CD4-positive, alpha-beta memory T cell (primary cell): ENCODE results near the gene ZNF808. TPM values are rescaled to one million over a fixed set of nuclear protein-coding genes. Genes with fewer than 3 reads are reported as not detected.
"Not testable (repeated sequence)": the region's sequence is repeated elsewhere in the genome, so short reads cannot be mapped to it uniquely, and the experiment has no call there.

Experiments
- CTCF ChIA-PET: fragments of 350-600 bp; sonication (Branson Sonifier 250); formaldehyde crosslinking; loops from one replicate; lab custom pipeline; 2021; ENCODE audit warnings: inconsistent platforms; ENCODE audit not compliant: partially characterized antibody; lab: Charles Lee
- POLR2A ChIA-PET: fragments of 350-600 bp; sonication (Branson Sonifier 250); formaldehyde crosslinking; loops from one replicate; lab custom pipeline; 2021; ENCODE audit not compliant: partially characterized antibody; lab: Charles Lee
- DNase-seq, 5 donors: peaks; one replicate each; pipeline versions ENCODE4 v3.0.0 to v3.0.0-alpha.2; 2020 to 2022; ENCODE audit warnings: mixed read lengths in 1 of 5
- H3K27ac ChIP-seq: one replicate; pipeline ENCODE4 v1.7.0; 2013; ENCODE audit warnings: low read depth, low read length
- H3K27me3 ChIP-seq: 2 replicates; pipeline ENCODE4 v1.7.0; 2013; ENCODE audit warnings: mild to moderate bottlenecking, low read length, moderate library complexity; ENCODE audit not compliant: insufficient read depth
- H3K36me3 ChIP-seq: 2 replicates; pipeline ENCODE4 v1.7.0; 2013; ENCODE audit warnings: mild to moderate bottlenecking, low read length, moderate library complexity; ENCODE audit not compliant: insufficient read depth
- H3K4me1 ChIP-seq: 2 replicates; pipeline ENCODE4 v1.7.0; 2013; ENCODE audit warnings: mild to moderate bottlenecking, low read length, moderate library complexity; ENCODE audit not compliant: insufficient read depth
- H3K4me3 ChIP-seq, 2 donors: one replicate each; pipeline ENCODE4 v1.7.0; 2013; ENCODE audit warnings: low read length in 2 of 2, mild to moderate bottlenecking in 1 of 2
- H3K9me3 ChIP-seq, 2 donors: one replicate each; pipeline ENCODE4 v1.7.0; 2013; ENCODE audit warnings: low read length in 2 of 2, control low read depth in 1 of 2; ENCODE audit not compliant: control insufficient read depth in 1 of 2
- H3K27ac Mint-ChIP-seq, 7 donors: one replicate each; pipeline ENCODE4 v1.8.0; 2020 to 2021; ENCODE audit warnings: mixed read lengths in 7 of 7, mild to moderate bottlenecking in 6 of 7, inconsistent platforms in 3 of 7, moderate library complexity in 3 of 7
- H3K27me3 Mint-ChIP-seq, 2 donors: one replicate each; pipeline ENCODE4 v1.8.0; 2020 to 2021; ENCODE audit warnings: mixed read lengths in 2 of 2
- H3K36me3 Mint-ChIP-seq, 2 donors: one replicate each; pipeline ENCODE4 v1.8.0; 2020 to 2021; ENCODE audit warnings: mixed read lengths in 2 of 2, inconsistent platforms in 1 of 2, mild to moderate bottlenecking in 1 of 2
- H3K4me1 Mint-ChIP-seq, 4 donors: one replicate each; pipeline ENCODE4 v1.8.0; 2020 to 2021; ENCODE audit warnings: mixed read lengths in 4 of 4, mild to moderate bottlenecking in 1 of 4
- H3K4me3 Mint-ChIP-seq, 8 donors: one replicate each; pipeline ENCODE4 v1.8.0; 2020 to 2021; ENCODE audit warnings: mixed read lengths in 8 of 8, mild to moderate bottlenecking in 7 of 8, moderate library complexity in 6 of 8, inconsistent platforms in 3 of 8
- H3K9me3 Mint-ChIP-seq, 8 donors: one replicate each; pipeline ENCODE4 v1.8.0; 2020 to 2021; ENCODE audit warnings: mixed read lengths in 8 of 8, mild to moderate bottlenecking in 5 of 8, inconsistent platforms in 3 of 8, moderate library complexity in 1 of 8
- intact Hi-C: fragments of 100-400 bp; cut with micrococcal nuclease; formaldehyde crosslinking; loops from one replicate; pipeline ENCODE4 v1.15.1; 2023
- polyA plus RNA-seq, 2 donors: library from polyadenylated mRNA; unstranded; fragments of 300-500 nt; fragmentation: Illumina TruSeq; gene quantifications; one replicate each; pipeline ENCODE4 v1.2.3, GENCODE V29; 2021
- total RNA-seq, 2 experiments: library from RNA; stranded (reverse); gene quantifications; one replicate each; pipeline ENCODE4 v1.2.3, GENCODE V29; 2021

The ZNF808 gene
- total and polyA plus RNA-seq, 4 experiments from 2014 or later, result 2.0 to 65.2 (median 36.3) TPM

GRCh38 chr19:52590728-52591127 lies 63.3 kb downstream of the ZNF808 start:
- H3K4me3 Mint-ChIP-seq, result no peak overlapping the region
- no peaks in the 10 kb centered on the region for H3K27me3 Mint-ChIP-seq
- H3K36me3 Mint-ChIP-seq, result peaks cover 44 to 49% of the 10 kb centered on the region in 2 donors
- Histone ChIP-seq H3K4me1 (no peaks in the 10 kb centered on the region), H3K27ac (no peak overlapping the region), H3K9me3 (peaks cover 0 to 5% of the 10 kb centered on the region in 2 donors), H3K27me3 (no peaks in the 10 kb centered on the region), H3K36me3 (no peaks in the 10 kb centered on the region), H3K4me3 (no peak overlapping the region)
- H3K9me3 Mint-ChIP-seq, result peaks cover 0 to 49% (median 24%) of the 10 kb centered on the region in 8 donors
- POLR2A ChIA-PET, result interaction anchor here (0.6 kb wide), 1 partner anchor 343 kb away, joined by 3 read pairs; no protein-coding TSS in a partner anchor
- intact Hi-C loops, result no loop called here
- CTCF ChIA-PET, result no interaction called here
- peaks cover 0 to 7% (median 3%) of the 10 kb centered on the region in 4 donors for H3K4me1 Mint-ChIP-seq
- peak overlapping the region in 1 of 7 donors; percentile 25 for H3K27ac Mint-ChIP-seq
- no peak for DNase-seq

DNA sequence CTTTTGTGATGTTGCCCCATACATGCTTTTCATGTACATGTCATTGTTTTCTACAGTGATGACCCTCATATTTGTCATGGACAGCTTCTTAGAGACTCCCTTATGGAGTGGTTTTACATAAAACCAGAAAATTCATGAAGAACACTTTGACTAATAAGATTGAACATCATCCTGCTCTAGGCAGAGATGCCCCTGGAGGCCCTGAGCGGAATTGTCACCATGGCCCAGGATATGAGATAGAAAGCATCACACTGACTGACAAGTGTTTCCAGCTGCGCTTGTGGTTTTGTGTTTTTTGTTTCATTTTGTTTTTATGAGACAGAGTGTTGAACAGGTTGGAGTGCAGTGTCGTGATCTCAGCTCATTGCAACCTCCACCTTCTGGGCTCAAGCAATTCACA lies 64.8 kb downstream of the ZNF808 start:
- no peaks in the 10 kb centered on the region for H3K4me1 ChIP-seq
- no peak overlapping the region for H3K27ac Mint-ChIP-seq
- H3K36me3 ChIP-seq, result no peaks in the 10 kb centered on the region
- H3K9me3 ChIP-seq, result peaks cover 0 to 3% of the 10 kb centered on the region in 2 donors
- no peaks in the 10 kb centered on the region for H3K27me3 Mint-ChIP-seq
- peaks cover 0 to 5% (median 2%) of the 10 kb centered on the region in 4 donors for H3K4me1 Mint-ChIP-seq
- ChIA-PET POLR2A (no interaction called here), CTCF (interaction anchor here (0.6 kb wide), 1 partner anchor 89 kb away, joined by 5 read pairs; no protein-coding TSS in a partner anchor)
- no peaks in the 10 kb centered on the region for H3K27me3 ChIP-seq
- intact Hi-C loops, result no loop called here
- H3K4me3 ChIP-seq, result no peak overlapping the region
- H3K9me3 Mint-ChIP-seq, result peaks cover 0 to 50% (median 26%) of the 10 kb centered on the region in 8 donors
- H3K4me3 Mint-ChIP-seq, result no peak overlapping the region
- no peak for DNase-seq
- H3K36me3 Mint-ChIP-seq, result peaks cover 53 to 54% of the 10 kb centered on the region in 2 donors
- no peak overlapping the region for H3K27ac ChIP-seq

- H3K27ac ChIP-seq, H3K4me1 Mint-ChIP-seq, POLR2A ChIA-PET, H3K27me3 ChIP-seq, H3K36me3 ChIP-seq, H3K27me3 Mint-ChIP-seq, DNase-seq, H3K9me3 ChIP-seq, H3K4me3 Mint-ChIP-seq, intact Hi-C loops, H3K4me3 ChIP-seq, CTCF ChIA-PET, H3K4me1 ChIP-seq, H3K27ac Mint-ChIP-seq: not testable (repeated sequence)
- peaks cover 49% of the 10 kb centered on the region in 2 donors for H3K36me3 Mint-ChIP-seq
- H3K9me3 Mint-ChIP-seq, result peaks cover 0 to 48% (median 25%) of the 10 kb centered on the region in 8 donors
Observed at GRCh38 chr19:52593441-52593840, 66.0 kb downstream of the ZNF808 start.

- intact Hi-C loops, result no loop called here
- Mint-ChIP-seq H3K9me3 (peaks cover 0 to 35% (median 26%) of the 10 kb centered on the region in 8 donors), H3K27ac (no peak overlapping the region), H3K36me3 (peaks cover 32 to 39% of the 10 kb centered on the region in 2 donors), H3K4me3 (peak overlapping the region in 1 of 8 donors; percentile 8), H3K27me3 (no peaks in the 10 kb centered on the region), H3K4me1 (peaks cover 11 to 28% (median 16%) of the 10 kb centered on the region in 4 donors)
- Histone ChIP-seq H3K27ac (no peak overlapping the region), H3K36me3 (no peaks in the 10 kb centered on the region), H3K27me3 (no peaks in the 10 kb centered on the region), H3K4me3 (no peak overlapping the region), H3K4me1 (peaks cover 15% of the 10 kb centered on the region), H3K9me3 (no peaks in the 10 kb centered on the region)
- CTCF ChIA-PET, result interaction anchor here (1.1 to 1.5 kb wide), 2 partner anchors 10 to 303 kb away, joined by 3 to 5 read pairs; no protein-coding TSS in a partner anchor
- no peak for DNase-seq
- POLR2A ChIA-PET, result interaction anchor here (1.5 kb wide), 1 partner anchor 10 kb away, joined by 5 read pairs; no protein-coding TSS in a partner anchor
Observed at GRCh38 chr19:52599241-52599640, 71.8 kb downstream of the ZNF808 start.

DNA sequence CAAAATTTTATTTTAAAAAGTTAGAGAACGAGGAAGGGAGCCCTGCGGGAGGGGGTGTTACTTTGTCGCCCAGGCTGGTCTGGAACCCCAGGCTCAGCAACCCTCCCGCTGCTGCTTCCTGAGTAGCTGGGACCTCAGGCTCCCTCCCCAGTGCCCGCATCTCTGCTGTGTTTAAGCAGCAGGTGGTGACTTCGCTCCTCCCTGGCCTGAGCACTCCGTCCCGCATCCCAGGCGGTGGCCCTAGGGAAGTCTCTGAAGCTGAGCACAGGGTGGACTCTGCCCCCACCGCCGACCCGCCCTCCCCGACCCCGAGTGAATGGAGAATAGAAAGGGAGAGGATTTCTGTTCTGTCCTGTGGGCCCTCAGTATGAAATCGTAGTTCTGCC lies 73.2 kb downstream of the ZNF808 start:
- Mint-ChIP-seq H3K4me3 (peak overlapping the region; percentile 93 to 97 (median 94)), H3K9me3 (peaks cover 3 to 32% (median 25%) of the 10 kb centered on the region in 8 donors), H3K4me1 (peaks cover 14 to 35% (median 22%) of the 10 kb centered on the region in 4 donors), H3K27me3 (no peaks in the 10 kb centered on the region), H3K27ac (peak overlapping the region; percentile 47 to 96 (median 93)), H3K36me3 (peaks cover 30 to 40% of the 10 kb centered on the region in 2 donors)
- ChIA-PET CTCF (interaction anchor here (1.5 kb wide), 1 partner anchor 8 kb away, joined by 5 read pairs; no protein-coding TSS in a partner anchor), POLR2A (interaction anchor here (0.9 to 1.1 kb wide), 2 partner anchors 74 to 90 kb away, joined by 3 read pairs; no protein-coding TSS in a partner anchor)
- H3K36me3 ChIP-seq, result no peaks in the 10 kb centered on the region
- peak overlapping the region in 1 of 2 donors; percentile 63 for H3K4me3 ChIP-seq
- H3K4me1 ChIP-seq, result peaks cover 15% of the 10 kb centered on the region
- intact Hi-C loops, result loop anchor here (1.0 to 2.0 kb wide), 4 partner anchors 30 to 258 kb away; partner anchors contain the start of genes ZNF701, ZNF808 and ZNF83
- H3K27ac ChIP-seq, result peak overlapping the region; percentile 66
- peak in 1 of 5 donors; percentile 39 for DNase-seq
- H3K27me3 ChIP-seq, result no peaks in the 10 kb centered on the region
- H3K9me3 ChIP-seq, result peaks cover 0 to 3% of the 10 kb centered on the region in 2 donors

GRCh38 chr19:52601025-52601973 lies 73.8 kb downstream of the ZNF808 start:
- Histone ChIP-seq H3K4me3 (peak overlapping the region; percentile 57 to 63), H3K9me3 (peaks cover 0 to 4% of the 10 kb centered on the region in 2 donors), H3K27me3 (no peaks in the 10 kb centered on the region), H3K27ac (peak overlapping the region; percentile 66), H3K4me1 (peaks cover 15% of the 10 kb centered on the region), H3K36me3 (no peaks in the 10 kb centered on the region)
- peak overlapping the region; percentile 65 to 96 (median 93) for H3K27ac Mint-ChIP-seq
- H3K36me3 Mint-ChIP-seq, result peaks cover 28 to 40% of the 10 kb centered on the region in 2 donors
- H3K9me3 Mint-ChIP-seq, result peaks cover 3 to 34% (median 26%) of the 10 kb centered on the region in 8 donors
- ChIA-PET POLR2A (interaction anchor here (1.4 kb wide), 1 partner anchor 36 kb away, joined by 6 read pairs; no protein-coding TSS in a partner anchor), CTCF (interaction anchor here (0.6 kb wide), 1 partner anchor 55 kb away, joined by 4 read pairs; no protein-coding TSS in a partner anchor)
- H3K4me3 Mint-ChIP-seq, result peak overlapping the region; percentile 93 to 97 (median 94)
- intact Hi-C loops, result loop anchor here (1.0 to 2.0 kb wide), 4 partner anchors 31 to 258 kb away; partner anchors contain the start of genes ZNF701, ZNF808 and ZNF83
- DNase-seq, result peak; percentile 90 to 92 (median 90)
- H3K4me1 Mint-ChIP-seq, result peaks cover 16 to 40% (median 27%) of the 10 kb centered on the region in 4 donors
- H3K27me3 Mint-ChIP-seq, result no peaks in the 10 kb centered on the region
